ENCODE measurements around the gene TMEM231.
A peak's percentile ranks its signal among the peaks of the same experiment; 100 is the strongest.
"Not testable (repeated sequence)": the region's sequence is repeated elsewhere in the genome, so short reads cannot be mapped to it uniquely, and the experiment has no call there.

The TMEM231 gene

GRCh38 chr16:75555707-75556430, at the start of gene TMEM231:
Gene TMEM231 (minus strand): TSS chr16:75556252. CDS start chr16:75556209, 43 bp downstream.
- peak; percentile 59 for DNase-seq (ENCODE audit: low read depth)
- peak within 1 kb of the TSS; percentile 77 for H3K4me3 ChIP-seq (ENCODE audit: control insufficient read depth, low read depth, low read length)
- TF ChIP-seq CTCF (IDR thresholded peaks at IDR 0.05; ENCODE audit: control insufficient read depth, insufficient read depth, low read depth, low read length, missing control alignments) = no peak

- no peak for TF ChIP-seq CTCF (IDR thresholded peaks at IDR 0.05; ENCODE audit: control insufficient read depth, insufficient read depth, low read depth, low read length, missing control alignments)
- no peak overlapping the region for H3K4me3 ChIP-seq (ENCODE audit: control insufficient read depth, low read depth, low read length)
- no peak for DNase-seq (ENCODE audit: low read depth)
Measured at GRCh38 chr16:75603241-75603640, 47.2 kb upstream of the TMEM231 start.

GRCh38 chr16:75599452-75600277, 43.6 kb upstream of the TMEM231 start:
- no peak overlapping the region for H3K4me3 ChIP-seq (ENCODE audit: control insufficient read depth, low read depth, low read length)
- TF ChIP-seq CTCF (IDR thresholded peaks at IDR 0.05; ENCODE audit: control insufficient read depth, insufficient read depth, low read depth, low read length, missing control alignments) = no peak
- no peak for DNase-seq (ENCODE audit: low read depth)

GRCh38 chr16:75593825-75594820, 38.1 kb upstream of the TMEM231 start:
- H3K4me3 ChIP-seq (ENCODE audit: control insufficient read depth, low read depth, low read length) = no peak overlapping the region
- peak; percentile 68 for DNase-seq (ENCODE audit: low read depth)
- TF ChIP-seq CTCF (IDR thresholded peaks at IDR 0.05; ENCODE audit: control insufficient read depth, insufficient read depth, low read depth, low read length, missing control alignments) = no peak

- no peak for TF ChIP-seq CTCF (IDR thresholded peaks at IDR 0.05; ENCODE audit: control insufficient read depth, insufficient read depth, low read depth, low read length, missing control alignments)
- no peak overlapping the region for H3K4me3 ChIP-seq (ENCODE audit: control insufficient read depth, low read depth, low read length)
- no peak for DNase-seq (ENCODE audit: low read depth)
Measured at GRCh38 chr16:75593308-75593707, 37.3 kb upstream of the TMEM231 start.

- DNase-seq (ENCODE audit: low read depth) = not testable (repeated sequence)
Measured at GRCh38 chr16:75591927-75592326, 35.9 kb upstream of the TMEM231 start.

More at GRCh38 chr16:75591927-75592326, 35.9 kb upstream of the TMEM231 start:
- not testable (repeated sequence) for H3K4me3 ChIP-seq (ENCODE audit: control insufficient read depth, low read depth, low read length)

Data from AG09309 (cell line).